ENCODE data around the gene FSTL4. TPM values are rescaled to one million over a fixed set of nuclear protein-coding genes. Genes with fewer than 3 reads are reported as not detected.

Gene FSTL4
- total RNA-seq, 1 donor from 2014 or later = not detected

GRCh38 chr5:133494232-133494922 lies 118.0 kb downstream of the FSTL4 start:
- intact Hi-C loops (cut with DNase I) = no loop called here

GRCh38 chr5:133489632-133490031 lies 122.7 kb downstream of the FSTL4 start:
- intact Hi-C loops (cut with DNase I) = no loop called here

More at GRCh38 chr5:133494232-133494922, 118.0 kb downstream of the FSTL4 start:
- DNase-seq (ENCODE audit: low spot score) = no peak

GRCh38 chr5:133487093-133487492 lies 125.2 kb downstream of the FSTL4 start:
- no peak for DNase-seq (ENCODE audit: low spot score)
- intact Hi-C loops (cut with DNase I) = no loop called here

More at GRCh38 chr5:133489632-133490031, 122.7 kb downstream of the FSTL4 start:
- no peak for DNase-seq (ENCODE audit: low spot score)

DNA sequence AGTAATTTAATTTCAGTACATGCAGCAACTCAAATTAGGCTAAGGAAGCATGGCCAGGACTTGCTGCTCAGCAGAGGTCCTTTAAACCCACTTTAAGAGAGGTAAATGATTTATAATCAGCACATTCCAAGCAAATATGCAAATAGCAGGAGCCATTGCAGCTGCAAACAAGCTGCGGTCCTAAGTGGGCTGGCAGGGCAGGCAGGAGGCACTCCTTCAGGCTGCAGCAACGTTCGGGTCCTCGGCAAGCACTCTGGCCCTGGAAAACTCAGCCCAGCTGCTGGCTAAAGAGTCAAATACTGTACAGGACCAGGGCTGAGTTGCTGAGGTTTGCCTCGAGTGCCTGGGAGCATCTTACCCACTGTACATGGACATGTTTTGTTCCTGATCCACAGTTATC lies 126.9 kb downstream of the FSTL4 start:
- intact Hi-C loops (cut with DNase I) = no loop called here
- no peak for DNase-seq (ENCODE audit: low spot score)

DNA sequence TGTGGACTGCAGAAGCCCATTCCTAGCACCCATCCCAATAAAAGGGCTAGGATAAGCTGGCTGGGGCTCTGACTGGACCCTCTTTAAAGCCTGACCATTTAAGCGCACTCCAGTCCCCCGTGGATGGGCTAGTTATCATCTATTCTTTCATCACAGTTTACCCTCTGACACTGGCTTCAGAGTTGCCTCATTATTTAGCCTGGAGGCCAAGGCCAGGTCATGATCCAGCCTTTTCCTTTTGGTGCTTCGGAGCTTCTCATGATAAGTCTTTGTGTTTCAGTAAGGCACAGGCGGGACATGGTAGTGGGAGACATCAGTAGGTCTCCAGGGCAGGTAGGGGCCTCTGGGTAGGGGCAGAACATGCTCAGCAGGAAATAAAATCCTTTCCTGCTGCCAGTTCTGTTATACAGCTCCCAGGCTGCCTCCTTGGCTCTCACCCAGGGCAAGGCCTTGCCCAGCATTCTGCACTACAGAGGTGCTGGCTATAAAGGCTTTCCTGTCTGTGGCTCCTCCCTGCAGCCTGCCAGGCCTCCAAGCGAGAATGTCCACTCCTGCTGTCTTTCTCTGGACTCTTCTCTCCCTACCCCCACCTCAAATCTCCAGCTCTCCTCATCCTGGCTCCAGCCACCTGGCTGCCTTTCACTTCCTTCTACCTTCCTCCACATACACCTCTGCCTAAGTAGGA lies 128.8 kb downstream of the FSTL4 start:
- no peak for DNase-seq (ENCODE audit: low spot score)
- intact Hi-C loops (cut with DNase I) = no loop called here

DNA sequence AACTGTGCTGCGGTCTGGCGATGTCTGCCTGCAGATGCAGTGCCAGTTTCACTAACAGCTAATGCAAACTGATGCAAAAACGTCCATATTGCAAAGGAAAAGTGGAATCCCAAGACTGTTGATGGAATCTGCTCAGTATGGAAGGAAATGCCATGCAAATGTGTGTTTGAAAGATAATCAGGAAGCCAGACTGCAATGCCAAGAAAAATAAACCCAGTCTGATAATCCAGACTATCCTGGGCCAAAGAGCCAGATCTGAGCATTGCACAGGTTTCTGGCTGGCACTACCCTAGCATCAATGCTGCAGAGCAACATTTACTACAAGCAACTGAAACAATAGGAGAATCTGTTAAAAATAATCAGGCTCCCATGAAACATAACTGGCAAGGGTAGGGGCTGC lies 130.3 kb downstream of the FSTL4 start:
- intact Hi-C loops (cut with DNase I) = no loop called here
- DNase-seq (ENCODE audit: low spot score) = no peak

GRCh38 chr5:133480866-133481265 lies 131.5 kb downstream of the FSTL4 start:
- intact Hi-C loops (cut with DNase I) = no loop called here
- DNase-seq (ENCODE audit: low spot score) = no peak

DNA sequence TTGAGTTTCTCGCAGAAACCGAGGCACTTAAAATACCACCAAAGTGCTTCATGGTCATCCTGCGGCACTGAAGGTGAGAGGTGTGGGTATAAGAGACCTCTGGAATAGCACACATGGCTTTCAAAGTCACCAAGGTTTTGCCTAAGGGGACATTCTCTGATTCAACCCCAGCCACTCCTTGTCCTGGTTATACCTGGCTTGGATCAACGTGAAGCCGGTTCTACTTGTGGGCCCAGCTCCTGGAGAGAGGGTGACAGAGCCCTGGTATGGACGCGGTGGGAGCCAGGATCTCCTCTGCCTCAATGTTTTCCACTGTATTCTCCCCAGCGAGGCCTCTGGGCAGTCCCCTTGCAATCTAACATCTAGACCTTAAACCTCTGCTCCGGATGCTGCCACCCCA lies 132.0 kb downstream of the FSTL4 start:
- intact Hi-C loops (cut with DNase I) = no loop called here
- DNase-seq (ENCODE audit: low spot score) = no peak

DNA sequence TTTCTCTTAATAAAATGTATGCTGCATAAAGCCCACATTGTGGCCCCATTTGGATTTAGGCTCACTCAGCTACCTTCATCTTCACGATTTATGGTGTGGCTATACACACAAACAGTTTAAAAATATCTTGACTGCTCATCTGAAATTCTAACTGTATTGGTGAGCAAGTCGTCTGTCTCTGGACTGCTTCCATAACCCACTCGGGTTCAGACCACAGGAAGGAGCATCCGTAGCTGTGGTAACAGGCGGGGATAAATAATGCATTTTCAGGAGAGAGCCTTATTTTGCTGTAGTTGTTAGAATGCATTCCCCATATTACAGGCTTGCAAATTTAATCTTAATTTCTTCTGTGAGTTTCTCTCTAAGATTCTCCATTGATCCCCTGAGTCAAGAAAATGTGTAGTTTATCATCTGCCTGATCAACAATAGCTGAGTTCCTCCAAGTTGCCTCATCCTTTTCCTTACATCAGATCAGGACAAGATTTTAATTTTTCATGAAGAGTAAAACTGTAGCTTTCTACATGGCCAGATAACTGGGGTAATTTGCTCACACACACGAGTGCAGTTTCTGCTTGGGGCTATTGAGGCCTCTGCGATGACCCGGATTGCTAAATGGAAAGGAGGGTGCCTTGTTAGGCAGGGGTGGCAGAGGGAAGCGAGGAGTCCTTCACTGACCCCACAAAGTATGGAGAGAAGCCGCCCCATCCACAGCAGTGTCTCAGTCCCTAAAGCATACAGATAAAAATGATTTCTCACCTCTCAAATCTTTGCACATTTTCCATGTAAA lies 133.9 kb downstream of the FSTL4 start:
- intact Hi-C loops (cut with DNase I) = no loop called here
- no peak for DNase-seq (ENCODE audit: low spot score)

DNA sequence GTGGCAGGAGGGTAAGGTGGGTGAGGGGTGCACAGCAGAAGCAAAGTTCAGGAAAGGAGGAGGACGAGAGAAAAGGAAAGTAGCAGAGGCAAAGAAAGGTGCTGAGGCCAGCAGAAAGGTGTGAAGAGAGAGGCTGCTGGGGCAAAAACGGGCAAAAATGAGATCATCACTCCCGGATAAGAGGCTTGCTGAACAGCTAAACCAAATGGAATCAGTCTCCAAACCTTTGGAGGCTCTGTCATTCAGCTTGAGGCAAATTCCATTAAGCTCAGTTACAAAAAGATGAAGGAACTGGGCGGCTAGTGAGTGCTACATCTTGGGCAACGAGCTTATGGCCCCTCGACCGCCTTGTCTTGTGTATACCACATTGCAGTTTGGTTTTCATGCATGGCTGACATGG lies 136.4 kb downstream of the FSTL4 start:
- intact Hi-C loops (cut with DNase I) = no loop called here
- DNase-seq (ENCODE audit: low spot score) = no peak

GRCh38 chr5:133474851-133475590 lies 137.3 kb downstream of the FSTL4 start:
- intact Hi-C loops (cut with DNase I) = no loop called here
- no peak for DNase-seq (ENCODE audit: low spot score)

DNA sequence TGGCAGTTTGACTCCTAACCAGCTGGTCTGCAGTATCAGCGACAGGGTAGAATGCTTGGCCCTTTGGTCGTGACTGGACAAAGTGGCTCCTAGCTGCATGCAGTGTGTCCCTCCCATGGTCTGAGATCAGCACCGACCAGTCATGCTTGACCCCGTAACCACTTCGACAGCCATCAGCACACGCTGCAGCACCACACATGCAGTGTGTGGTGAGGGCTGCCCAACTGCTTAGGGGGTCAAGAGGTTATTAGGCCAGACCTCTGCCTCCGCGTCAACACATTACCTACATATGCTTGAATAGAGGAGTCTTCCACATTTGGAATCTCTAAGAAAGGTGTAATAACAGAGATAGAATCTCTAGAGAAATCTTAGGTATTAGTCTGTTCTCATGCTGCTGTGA lies 139.1 kb downstream of the FSTL4 start:
- no peak for DNase-seq (ENCODE audit: low spot score)
- intact Hi-C loops (cut with DNase I) = no loop called here

GRCh38 chr5:133472829-133473228 lies 139.5 kb downstream of the FSTL4 start:
- DNase-seq (ENCODE audit: low spot score) = no peak
- intact Hi-C loops (cut with DNase I) = no loop called here

DNA sequence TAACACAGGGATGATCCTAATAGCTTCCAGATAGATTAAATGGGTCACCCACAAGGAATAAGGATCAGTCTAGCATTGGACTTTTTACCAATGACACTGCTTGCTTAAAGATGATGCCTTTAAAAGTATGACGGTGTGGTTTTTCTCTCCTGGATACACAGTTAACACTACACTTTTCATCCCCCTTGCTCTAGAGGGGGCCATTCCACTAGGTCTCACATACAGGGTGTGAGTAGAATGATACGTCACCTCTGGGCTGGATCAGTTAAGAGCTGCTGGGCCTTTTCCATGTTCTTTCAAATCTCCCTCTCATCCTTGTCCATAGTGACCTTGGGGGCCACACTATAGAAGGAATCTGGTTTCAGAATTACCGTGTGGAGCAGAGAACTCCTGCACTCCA lies 140.6 kb downstream of the FSTL4 start:
- no peak for DNase-seq (ENCODE audit: low spot score)
- intact Hi-C loops (cut with DNase I) = no loop called here

DNA sequence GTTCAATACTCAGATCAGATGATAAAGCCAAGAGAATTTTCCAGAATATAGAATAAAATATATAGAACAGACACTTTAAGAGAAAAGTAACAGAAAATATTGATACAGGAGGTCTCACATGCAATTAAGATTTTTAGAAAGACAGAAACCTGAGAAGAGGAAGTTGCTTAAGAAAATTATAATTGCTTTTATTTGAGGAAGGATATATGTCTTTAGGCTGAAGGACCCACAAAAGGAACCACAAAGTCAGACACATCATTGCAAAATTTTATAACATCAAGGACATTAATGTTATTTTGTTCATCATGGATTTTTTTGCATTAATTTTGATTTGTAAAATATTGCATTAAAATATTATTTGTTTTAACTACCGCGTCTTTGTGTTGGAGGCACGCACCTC lies 141.5 kb downstream of the FSTL4 start:
- no peak for DNase-seq (ENCODE audit: low spot score)
- intact Hi-C loops (cut with DNase I) = no loop called here

GRCh38 chr5:133469846-133470245 lies 142.5 kb downstream of the FSTL4 start:
- DNase-seq (ENCODE audit: low spot score) = no peak
- intact Hi-C loops (cut with DNase I) = no loop called here

DNA sequence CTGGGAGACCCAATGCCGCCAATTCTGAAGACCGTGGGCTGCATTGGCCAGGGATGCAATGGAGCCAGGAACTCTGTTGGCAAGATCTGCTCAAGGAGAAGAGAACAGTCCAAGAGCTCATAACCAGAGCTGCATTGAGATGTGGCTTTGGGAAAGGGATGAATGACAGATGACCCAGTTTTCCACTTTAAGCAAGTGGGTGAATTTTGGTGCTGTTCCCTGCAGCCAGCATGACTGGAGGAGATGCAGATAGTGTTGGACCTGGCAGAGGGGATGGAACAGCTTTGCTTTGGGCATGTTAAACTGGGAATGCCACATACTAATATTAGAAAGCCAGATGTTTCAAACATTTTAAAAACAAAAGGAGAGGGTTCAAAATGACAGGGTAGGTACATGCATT lies 143.1 kb downstream of the FSTL4 start:
- intact Hi-C loops (cut with DNase I) = no loop called here

DNA sequence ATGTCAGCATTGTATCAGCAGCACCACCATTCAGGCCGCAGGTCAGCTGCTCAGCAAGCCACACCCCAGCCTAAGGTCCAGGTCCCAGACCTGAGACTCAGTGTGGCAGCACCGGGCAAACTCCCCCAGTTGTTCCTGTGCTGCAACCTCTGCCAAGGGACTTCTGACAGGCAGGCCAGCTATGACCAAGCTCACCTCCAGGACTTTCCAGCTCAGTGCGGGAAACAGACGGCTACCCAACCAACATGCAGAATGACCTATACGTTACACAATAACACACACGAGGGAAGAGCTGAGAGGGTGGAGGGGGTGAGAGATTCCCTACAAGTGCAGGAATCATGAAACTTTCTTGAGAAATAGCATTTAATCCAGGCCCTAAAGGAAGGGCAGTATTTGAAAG lies 143.7 kb downstream of the FSTL4 start:
- DNase-seq (ENCODE audit: low spot score) = no peak
- intact Hi-C loops (cut with DNase I) = no loop called here

More for the DNA sequence above, 143.1 kb downstream of the FSTL4 start:
- DNase-seq (ENCODE audit: low spot score) = no peak

DNA sequence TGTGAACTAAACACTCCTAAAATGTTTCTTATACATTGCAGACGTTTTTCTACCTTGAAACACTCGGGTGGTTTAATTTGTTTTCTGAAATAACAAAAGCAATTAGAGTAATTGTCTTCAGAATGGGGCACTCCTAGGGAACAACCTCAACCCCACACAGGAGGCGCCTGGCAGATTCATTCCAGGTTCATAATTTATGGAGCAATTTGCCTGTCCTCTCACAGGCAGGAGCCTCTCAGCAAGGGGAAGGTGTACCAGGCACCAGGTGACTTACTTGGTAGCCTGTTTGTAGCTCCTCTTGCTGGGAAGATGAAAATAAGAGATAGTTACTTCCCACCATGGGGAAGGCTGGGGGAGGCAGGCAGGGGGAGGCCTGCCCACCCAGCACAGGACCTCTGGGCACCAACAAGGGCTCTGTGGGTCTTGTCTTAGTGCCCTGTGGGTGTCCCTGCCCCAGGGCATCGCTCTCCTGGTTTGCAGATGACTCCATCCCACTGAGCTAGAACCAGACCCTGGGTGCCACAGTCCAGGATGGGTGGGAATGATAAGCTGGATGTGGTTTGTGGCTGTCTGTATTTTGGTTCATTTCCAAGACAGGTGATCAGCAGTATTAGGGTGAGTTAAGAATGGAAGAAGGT lies 144.4 kb downstream of the FSTL4 start:
- no peak for DNase-seq (ENCODE audit: low spot score)
- intact Hi-C loops (cut with DNase I) = no loop called here

Measured in cardiac septum (tissue), 1 donor.